OCI-LY7 (cell line): ENCODE measurements around the gene ITGB6.

Experiments used
- EZH2phosphoT487 ChIP-seq: fragments of 200-600 bp; sonication (generic); IDR thresholded peaks from 2 replicates; pipeline ENCODE4 v1.6.1; 2018; ENCODE audit warnings: low read depth, borderline replicate concordance, mild to moderate bottlenecking, mixed run types, antibody characterized with exemption, low read length, moderate library complexity, mixed read lengths
- TF ChIP-seq, protein P1 (sequence below): fragments of 200-600 bp; sonication (generic); conservative IDR thresholded peaks from 2 replicates; pipeline ENCODE4 v1.5.1; 2014; ENCODE audit warnings: mild to moderate bottlenecking, antibody characterized with exemption, low read length, moderate library complexity, mixed read lengths

DNA sequence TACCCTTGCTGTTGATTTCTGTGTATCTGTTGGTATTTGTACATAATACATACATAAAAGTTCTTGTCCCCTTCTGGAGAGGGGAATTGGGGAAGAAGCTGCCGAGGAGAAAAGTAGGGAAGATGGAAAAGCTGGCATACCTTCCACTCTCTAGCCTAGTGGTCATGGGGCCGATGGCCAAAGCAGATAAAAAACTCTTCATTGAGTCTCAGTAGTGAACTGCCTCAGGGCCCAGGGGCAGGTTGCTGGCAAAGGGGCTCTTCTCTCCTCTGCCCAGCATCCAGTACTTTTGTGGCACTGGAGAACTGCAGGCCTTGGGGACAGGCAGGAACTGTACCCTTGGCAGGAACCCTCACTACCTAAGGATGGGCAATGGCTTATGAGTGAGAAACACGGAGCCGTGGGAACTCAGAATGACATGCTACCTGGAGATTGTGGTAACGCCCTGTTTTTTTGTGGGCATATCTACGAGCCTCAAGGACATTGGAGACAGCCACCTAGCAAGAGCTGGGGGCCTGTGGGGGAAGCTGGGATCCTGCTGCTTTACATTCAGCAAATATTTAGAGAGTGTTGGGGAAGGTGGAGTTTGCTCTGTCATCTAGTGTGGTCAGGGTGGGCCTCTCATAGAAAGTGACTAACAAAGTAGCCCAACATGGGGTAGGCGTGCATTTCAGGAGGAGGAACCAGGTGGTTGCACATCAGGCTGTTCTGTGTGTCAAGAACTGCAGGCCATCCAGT lies 22.6 kb upstream of the ITGB6 start:
- TF ChIP-seq, protein P1, sequence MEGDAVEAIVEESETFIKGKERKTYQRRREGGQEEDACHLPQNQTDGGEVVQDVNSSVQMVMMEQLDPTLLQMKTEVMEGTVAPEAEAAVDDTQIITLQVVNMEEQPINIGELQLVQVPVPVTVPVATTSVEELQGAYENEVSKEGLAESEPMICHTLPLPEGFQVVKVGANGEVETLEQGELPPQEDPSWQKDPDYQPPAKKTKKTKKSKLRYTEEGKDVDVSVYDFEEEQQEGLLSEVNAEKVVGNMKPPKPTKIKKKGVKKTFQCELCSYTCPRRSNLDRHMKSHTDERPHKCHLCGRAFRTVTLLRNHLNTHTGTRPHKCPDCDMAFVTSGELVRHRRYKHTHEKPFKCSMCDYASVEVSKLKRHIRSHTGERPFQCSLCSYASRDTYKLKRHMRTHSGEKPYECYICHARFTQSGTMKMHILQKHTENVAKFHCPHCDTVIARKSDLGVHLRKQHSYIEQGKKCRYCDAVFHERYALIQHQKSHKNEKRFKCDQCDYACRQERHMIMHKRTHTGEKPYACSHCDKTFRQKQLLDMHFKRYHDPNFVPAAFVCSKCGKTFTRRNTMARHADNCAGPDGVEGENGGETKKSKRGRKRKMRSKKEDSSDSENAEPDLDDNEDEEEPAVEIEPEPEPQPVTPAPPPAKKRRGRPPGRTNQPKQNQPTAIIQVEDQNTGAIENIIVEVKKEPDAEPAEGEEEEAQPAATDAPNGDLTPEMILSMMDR: no peak
- TF ChIP-seq EZH2phosphoT487: no peak
